A549 (cell line): Measurements from ENCODE around the gene SLC25A26. TPM values are rescaled to one million over a fixed set of nuclear protein-coding genes. Genes with fewer than 3 reads are reported as not detected.

Experiments used
- ATAC-seq, 2 experiments: fragments of 200-7000 bp in 1 of 2; fragments of >200 bp in 1 of 2; cut with Nextera tagmentation in 1 of 2; cut with Tn5 transposase in 1 of 2; 3 replicates each; pipeline versions ENCODE4 v1.8.0 to v1.9.1; 2018 to 2020; ENCODE audit warnings: mild to moderate bottlenecking in 1 of 2, moderate library complexity in 1 of 2
- CTCF ChIA-PET: fragments of 300-600 bp; sonication (Branson Sonifier 250); formaldehyde crosslinking; extraction: SDS; loops from one replicate; lab custom pipeline; 2021; ENCODE audit warnings: antibody characterized with exemption, inconsistent platforms; lab: Yijun Ruan, JAX
- POLR2A ChIA-PET: fragments of 350-600 bp; formaldehyde crosslinking; extraction: SDS; loops from one replicate; lab custom pipeline; 2021; ENCODE audit warnings: antibody characterized with exemption, inconsistent platforms; lab: Yijun Ruan, JAX
- DNase-seq, 2 experiments: peaks; one replicate each; pipeline versions ENCODE4 v3.0.0 to v3.0.0-alpha.2; 2011 to 2016; ENCODE audit warnings: low read depth in 1 of 2, low spot score in 1 of 2
- FAIRE-seq: peaks from 2 replicates; lab custom pipeline; 2011; peaks lifted over from hg19 to GRCh38; lab: Jason Lieb, UNC
- H3K27ac ChIP-seq, 2 experiments: fragments of >200 bp; sonication (Bioruptor Twin); formaldehyde crosslinking; 3 replicates each; pipeline ENCODE4 v1.5.1; 2016 to 2017
- H3K4me1 ChIP-seq: fragments of >200 bp; sonication (Bioruptor Twin); formaldehyde crosslinking; 3 replicates; pipeline ENCODE4 v1.6.1; 2016
- H3K4me2 ChIP-seq: fragments of >200 bp; sonication (Bioruptor Twin); formaldehyde crosslinking; 3 replicates; pipeline ENCODE4 v1.6.1; 2016
- H3K4me3 ChIP-seq: fragments of >200 bp; sonication (Bioruptor Twin); formaldehyde crosslinking; 3 replicates; pipeline ENCODE4 v1.5.1; 2016
- H3K9me3 ChIP-seq: fragments of >200 bp; sonication (Bioruptor Twin); formaldehyde crosslinking; 3 replicates; pipeline ENCODE4 v1.6.1; 2016
- CBX8 ChIP-seq: fragments of 200-600 bp; sonication (generic); IDR thresholded peaks from 2 replicates; pipeline ENCODE4 v1.6.1; 2016
- CEBPB ChIP-seq, 2 experiments: fragments of >200 bp in 1 of 2; sonication (Bioruptor Twin) in 1 of 2; formaldehyde crosslinking in 1 of 2; IDR thresholded peaks; 2 replicates each; pipeline ENCODE4 v1.6.1; 2012 to 2016
- CHD4 ChIP-seq: fragments of 200-600 bp; sonication (generic); IDR thresholded peaks from 2 replicates; pipeline ENCODE4 v1.6.1; 2016; ENCODE audit warnings: antibody characterized with exemption, mild to moderate bottlenecking, borderline replicate concordance
- FOXS1 ChIP-seq: fragments of 250-450 bp; sonication (Bioruptor Pico); IDR thresholded peaks from 2 replicates; pipeline ENCODE4 v1.5.0; 2020; ENCODE audit warnings: mild to moderate bottlenecking, moderate library complexity
- HOXA7 ChIP-seq: fragments of 250-450 bp; sonication (Bioruptor Pico); IDR thresholded peaks from 2 replicates; pipeline ENCODE4 v1.5.0; 2020; ENCODE audit warnings: mild to moderate bottlenecking, moderate library complexity
- HOXB13 ChIP-seq: fragments of 250-450 bp; sonication (Bioruptor Pico); IDR thresholded peaks from 2 replicates; pipeline ENCODE4 v1.5.0; 2020; ENCODE audit warnings: low read depth, mild to moderate bottlenecking, moderate library complexity
- HOXB5 ChIP-seq: fragments of 250-450 bp; sonication (Bioruptor Pico); IDR thresholded peaks from 2 replicates; pipeline ENCODE4 v1.5.0; 2020; ENCODE audit warnings: mild to moderate bottlenecking, moderate library complexity
- JUNB ChIP-seq: fragments of >200 bp; sonication (Bioruptor Twin); formaldehyde crosslinking; IDR thresholded peaks from 2 replicates; pipeline ENCODE4 v1.6.1; 2016
- PHF8 ChIP-seq: fragments of 200-600 bp; sonication (generic); IDR thresholded peaks from 2 replicates; pipeline ENCODE4 v1.6.1; 2016; ENCODE audit warnings: low read depth, mild to moderate bottlenecking, antibody characterized with exemption, moderate library complexity, borderline replicate concordance
- POLR2AphosphoS2 ChIP-seq: conservative IDR thresholded peaks from 2 replicates; pipeline ENCODE4 v1.6.1; 2012; ENCODE audit warnings: low read length, improper control_type of control experiment, inconsistent platforms
- RNF2 ChIP-seq: fragments of 200-600 bp; sonication (generic); IDR thresholded peaks from 2 replicates; pipeline ENCODE4 v1.6.1; 2016; ENCODE audit warnings: low read depth, mild to moderate bottlenecking, antibody characterized with exemption, moderate library complexity, borderline replicate concordance
- SMC3 ChIP-seq: fragments of >200 bp; sonication (Bioruptor Twin); formaldehyde crosslinking; IDR thresholded peaks from 3 replicates; pipeline ENCODE4 v1.6.1; 2018; ENCODE audit warnings: inconsistent platforms
- WGBS: methylation state at CpG from one replicate; pipeline ENCODE4 v1.1.6; 2017; ENCODE audit errors: missing lambda C conversion rate; 5-methylcytosine and 5-hydroxymethylcytosine counted together
- polyA plus RNA-seq, 4 experiments: library from polyadenylated mRNA; depleted of rRNA in 3 of 4; stranded (reverse); fragments of >200 nt; fragmentation: RNase III in 1 of 4; extraction: RNeasy Plus Mini Kit Qiagen cat#74134 plus additional on column Dnase treatment in 1 of 4; gene quantifications; 2 replicates in 3 of 4; 3 replicates in 1 of 4; pipeline ENCODE4 v1.2.3, GENCODE V29; 2011 to 2017
- TF ChIP-seq, protein P1 (sequence below): IDR thresholded peaks from 2 replicates; pipeline ENCODE4 v1.6.1; 2012; ENCODE audit warnings: low read depth, borderline replicate concordance
- TF ChIP-seq, protein P2 (sequence below): fragments of >200 bp; sonication (Bioruptor Twin); formaldehyde crosslinking; IDR thresholded peaks from 3 replicates; pipeline ENCODE4 v1.5.1; 2016
- TF ChIP-seq, protein P3 (sequence below): IDR thresholded peaks from 2 replicates; pipeline ENCODE4 v1.6.1; 2012
- TF ChIP-seq, protein P4 (sequence below): fragments of 250-450 bp; sonication (Bioruptor Pico); IDR thresholded peaks from 2 replicates; pipeline ENCODE4 v1.5.0; 2020; ENCODE audit warnings: low read depth, mild to moderate bottlenecking, moderate library complexity
- TF ChIP-seq, protein P5 (sequence below): fragments of 200-600 bp; sonication (generic); IDR thresholded peaks from 2 replicates; pipeline ENCODE4 v1.6.1; 2016; ENCODE audit warnings: antibody characterized with exemption, mild to moderate bottlenecking, moderate library complexity

The SLC25A26 gene
- polyA plus RNA-seq, 2 of the 4 experiments (the other 2 are of a cell fraction), result 13.0 to 30.5 TPM

DNA sequence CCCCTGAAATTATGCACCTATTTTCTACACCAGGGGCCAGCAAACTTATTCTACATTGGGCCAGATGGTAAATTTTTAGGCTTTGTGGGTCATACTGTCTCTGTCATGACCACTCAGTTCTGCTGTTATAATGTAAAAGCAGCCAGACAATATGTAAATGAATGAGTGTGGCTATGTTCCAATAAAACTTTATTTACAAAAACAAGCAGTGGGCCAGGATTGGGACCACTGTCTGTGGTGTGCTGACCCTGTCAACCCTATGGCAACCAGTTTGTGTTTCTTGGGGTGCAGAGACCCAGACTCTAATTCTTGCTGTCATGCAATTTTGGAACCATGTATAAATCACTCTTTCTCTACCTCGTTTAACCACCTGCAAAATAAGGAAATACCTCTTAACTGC, 205.3 kb downstream of the SLC25A26 start:
- FAIRE-seq, result no peak
- no peak overlapping the region for H3K4me2 ChIP-seq
- CTCF ChIA-PET, result no interaction called here

DNA sequence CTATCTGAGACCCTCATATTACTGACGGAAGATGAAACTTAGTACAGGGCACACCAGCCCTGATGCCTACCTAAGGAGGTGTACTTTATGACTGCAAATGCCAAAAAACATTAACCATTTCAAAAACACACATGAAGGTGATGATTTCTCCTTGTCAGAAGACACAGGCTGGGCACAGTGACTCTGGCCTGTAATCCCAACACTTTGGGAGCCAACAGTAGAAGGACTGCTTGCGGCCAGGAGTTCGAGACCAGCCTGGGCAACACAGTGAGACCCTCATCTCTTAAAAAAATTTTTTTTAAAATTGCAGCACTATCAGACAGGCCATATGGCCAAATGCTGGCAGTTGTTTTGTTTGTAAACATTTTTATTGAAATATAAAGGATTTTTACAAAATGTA, 206.6 kb downstream of the SLC25A26 start:
- no peak for TF ChIP-seq POLR2AphosphoS2
- TF ChIP-seq RNF2, result no peak
- TF ChIP-seq, protein P1, sequence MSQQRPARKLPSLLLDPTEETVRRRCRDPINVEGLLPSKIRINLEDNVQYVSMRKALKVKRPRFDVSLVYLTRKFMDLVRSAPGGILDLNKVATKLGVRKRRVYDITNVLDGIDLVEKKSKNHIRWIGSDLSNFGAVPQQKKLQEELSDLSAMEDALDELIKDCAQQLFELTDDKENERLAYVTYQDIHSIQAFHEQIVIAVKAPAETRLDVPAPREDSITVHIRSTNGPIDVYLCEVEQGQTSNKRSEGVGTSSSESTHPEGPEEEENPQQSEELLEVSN, result no peak
- no peak for TF ChIP-seq HOXA7 (CRISPR knock-in tag)
- TF ChIP-seq, protein P2, sequence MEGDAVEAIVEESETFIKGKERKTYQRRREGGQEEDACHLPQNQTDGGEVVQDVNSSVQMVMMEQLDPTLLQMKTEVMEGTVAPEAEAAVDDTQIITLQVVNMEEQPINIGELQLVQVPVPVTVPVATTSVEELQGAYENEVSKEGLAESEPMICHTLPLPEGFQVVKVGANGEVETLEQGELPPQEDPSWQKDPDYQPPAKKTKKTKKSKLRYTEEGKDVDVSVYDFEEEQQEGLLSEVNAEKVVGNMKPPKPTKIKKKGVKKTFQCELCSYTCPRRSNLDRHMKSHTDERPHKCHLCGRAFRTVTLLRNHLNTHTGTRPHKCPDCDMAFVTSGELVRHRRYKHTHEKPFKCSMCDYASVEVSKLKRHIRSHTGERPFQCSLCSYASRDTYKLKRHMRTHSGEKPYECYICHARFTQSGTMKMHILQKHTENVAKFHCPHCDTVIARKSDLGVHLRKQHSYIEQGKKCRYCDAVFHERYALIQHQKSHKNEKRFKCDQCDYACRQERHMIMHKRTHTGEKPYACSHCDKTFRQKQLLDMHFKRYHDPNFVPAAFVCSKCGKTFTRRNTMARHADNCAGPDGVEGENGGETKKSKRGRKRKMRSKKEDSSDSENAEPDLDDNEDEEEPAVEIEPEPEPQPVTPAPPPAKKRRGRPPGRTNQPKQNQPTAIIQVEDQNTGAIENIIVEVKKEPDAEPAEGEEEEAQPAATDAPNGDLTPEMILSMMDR, result no peak
- TF ChIP-seq, protein P3, sequence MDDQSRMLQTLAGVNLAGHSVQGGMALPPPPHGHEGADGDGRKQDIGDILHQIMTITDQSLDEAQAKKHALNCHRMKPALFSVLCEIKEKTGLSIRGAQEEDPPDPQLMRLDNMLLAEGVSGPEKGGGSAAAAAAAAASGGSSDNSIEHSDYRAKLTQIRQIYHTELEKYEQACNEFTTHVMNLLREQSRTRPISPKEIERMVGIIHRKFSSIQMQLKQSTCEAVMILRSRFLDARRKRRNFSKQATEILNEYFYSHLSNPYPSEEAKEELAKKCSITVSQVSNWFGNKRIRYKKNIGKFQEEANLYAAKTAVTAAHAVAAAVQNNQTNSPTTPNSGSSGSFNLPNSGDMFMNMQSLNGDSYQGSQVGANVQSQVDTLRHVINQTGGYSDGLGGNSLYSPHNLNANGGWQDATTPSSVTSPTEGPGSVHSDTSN, result no peak
- TF ChIP-seq HOXB13 (CRISPR knock-in tag), result no peak
- no peak for TF ChIP-seq CHD4
- no peak for TF ChIP-seq CBX8
- DNase-seq (no peak), FAIRE-seq (no peak), ATAC-seq (no peak)
- H3K4me1 ChIP-seq, result peaks cover 14% of the 10 kb centered on the region
- no peaks in the 10 kb centered on the region for H3K9me3 ChIP-seq
- CTCF ChIA-PET, result no interaction called here
- POLR2A ChIA-PET, result no interaction called here
- H3K27ac ChIP-seq, result no peak overlapping the region
- H3K4me2 ChIP-seq, result no peak overlapping the region
- 95% methylated on average over 3 of the region's 3 CpGs for WGBS
- no peak overlapping the region for H3K4me3 ChIP-seq

More for the DNA sequence above, 205.3 kb downstream of the SLC25A26 start:
- Histone ChIP-seq H3K4me3 (no peak overlapping the region), H3K9me3 (no peaks in the 10 kb centered on the region), H3K27ac (no peak overlapping the region), H3K4me1 (peaks cover 14% of the 10 kb centered on the region)
- POLR2A ChIA-PET, result no interaction called here
- 57% methylated on average over 1 of the region's 1 CpG for WGBS
- ATAC-seq (no peak), DNase-seq (no peak)
- TF ChIP-seq HOXB5 (no peak), FOXS1 (CRISPR knock-in tag) (no peak), JUNB (no peak), HOXB13 (CRISPR knock-in tag) (no peak)

DNA sequence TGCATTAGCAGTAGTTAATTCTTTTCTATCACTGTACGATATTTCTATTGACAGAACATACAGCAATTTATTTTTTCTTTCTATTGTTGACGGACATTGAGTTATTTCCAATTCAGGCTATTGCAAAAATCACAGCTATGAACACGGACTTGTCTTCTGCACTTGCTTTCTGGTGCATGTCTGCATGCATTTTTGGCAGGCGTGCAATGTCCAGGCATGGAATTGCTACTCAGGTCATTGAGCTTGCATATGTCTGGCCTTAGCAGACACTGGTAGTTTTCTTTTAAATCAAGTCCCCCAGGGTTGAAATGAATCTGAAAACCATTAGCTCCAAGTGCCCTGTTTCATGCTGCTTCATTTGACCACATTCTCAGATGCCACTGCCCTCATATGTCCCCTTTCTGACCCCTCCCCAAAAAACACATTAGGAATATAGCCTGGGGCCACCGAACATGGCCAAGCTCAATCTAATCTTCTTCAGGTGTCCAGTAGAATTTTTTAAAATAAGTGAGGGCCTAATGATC, 207.2 kb downstream of the SLC25A26 start:
- CTCF ChIA-PET, result interaction anchor here (0.5 to 1.9 kb wide), 3 partner anchors 10 to 644 kb away, joined by 3 to 9 read pairs (median 5); no protein-coding TSS in a partner anchor
- H3K4me3 ChIP-seq, result no peak overlapping the region
- no peak for TF ChIP-seq PHF8
- TF ChIP-seq, protein P4, sequence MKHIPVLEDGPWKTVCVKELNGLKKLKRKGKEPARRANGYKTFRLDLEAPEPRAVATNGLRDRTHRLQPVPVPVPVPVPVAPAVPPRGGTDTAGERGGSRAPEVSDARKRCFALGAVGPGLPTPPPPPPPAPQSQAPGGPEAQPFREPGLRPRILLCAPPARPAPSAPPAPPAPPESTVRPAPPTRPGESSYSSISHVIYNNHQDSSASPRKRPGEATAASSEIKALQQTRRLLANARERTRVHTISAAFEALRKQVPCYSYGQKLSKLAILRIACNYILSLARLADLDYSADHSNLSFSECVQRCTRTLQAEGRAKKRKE (CRISPR knock-in tag), result no peak
- TF ChIP-seq SMC3, result no peak
- TF ChIP-seq, protein P5, sequence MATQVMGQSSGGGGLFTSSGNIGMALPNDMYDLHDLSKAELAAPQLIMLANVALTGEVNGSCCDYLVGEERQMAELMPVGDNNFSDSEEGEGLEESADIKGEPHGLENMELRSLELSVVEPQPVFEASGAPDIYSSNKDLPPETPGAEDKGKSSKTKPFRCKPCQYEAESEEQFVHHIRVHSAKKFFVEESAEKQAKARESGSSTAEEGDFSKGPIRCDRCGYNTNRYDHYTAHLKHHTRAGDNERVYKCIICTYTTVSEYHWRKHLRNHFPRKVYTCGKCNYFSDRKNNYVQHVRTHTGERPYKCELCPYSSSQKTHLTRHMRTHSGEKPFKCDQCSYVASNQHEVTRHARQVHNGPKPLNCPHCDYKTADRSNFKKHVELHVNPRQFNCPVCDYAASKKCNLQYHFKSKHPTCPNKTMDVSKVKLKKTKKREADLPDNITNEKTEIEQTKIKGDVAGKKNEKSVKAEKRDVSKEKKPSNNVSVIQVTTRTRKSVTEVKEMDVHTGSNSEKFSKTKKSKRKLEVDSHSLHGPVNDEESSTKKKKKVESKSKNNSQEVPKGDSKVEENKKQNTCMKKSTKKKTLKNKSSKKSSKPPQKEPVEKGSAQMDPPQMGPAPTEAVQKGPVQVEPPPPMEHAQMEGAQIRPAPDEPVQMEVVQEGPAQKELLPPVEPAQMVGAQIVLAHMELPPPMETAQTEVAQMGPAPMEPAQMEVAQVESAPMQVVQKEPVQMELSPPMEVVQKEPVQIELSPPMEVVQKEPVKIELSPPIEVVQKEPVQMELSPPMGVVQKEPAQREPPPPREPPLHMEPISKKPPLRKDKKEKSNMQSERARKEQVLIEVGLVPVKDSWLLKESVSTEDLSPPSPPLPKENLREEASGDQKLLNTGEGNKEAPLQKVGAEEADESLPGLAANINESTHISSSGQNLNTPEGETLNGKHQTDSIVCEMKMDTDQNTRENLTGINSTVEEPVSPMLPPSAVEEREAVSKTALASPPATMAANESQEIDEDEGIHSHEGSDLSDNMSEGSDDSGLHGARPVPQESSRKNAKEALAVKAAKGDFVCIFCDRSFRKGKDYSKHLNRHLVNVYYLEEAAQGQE, result no peak
- TF ChIP-seq CEBPB (IDR thresholded peaks at IDR 0.05), result no peak
- WGBS, result 74% methylated on average over 5 of the region's 5 CpGs
- H3K4me2 ChIP-seq, result peak overlapping the region; percentile 77
- FAIRE-seq (no peak), DNase-seq (no peak), ATAC-seq (no peak)
- POLR2A ChIA-PET, result no interaction called here
- H3K9me3 ChIP-seq, result no peaks in the 10 kb centered on the region
- peak overlapping the region; percentile 39 to 64; a peak in 4 of 6 replicates for H3K27ac ChIP-seq
- H3K4me1 ChIP-seq, result peaks cover 14% of the 10 kb centered on the region
